OCI-LY7 (cell line): ENCODE results near the gene PET117.

Source experiments
- CTCF ChIP-seq: fragments of 200-600 bp; sonication (generic); conservative IDR thresholded peaks from 2 replicates; pipeline ENCODE4 v1.5.1; 2014; ENCODE audit warnings: mild to moderate bottlenecking, antibody characterized with exemption, low read length, moderate library complexity, mixed read lengths
- EZH2phosphoT487 ChIP-seq: fragments of 200-600 bp; sonication (generic); IDR thresholded peaks from 2 replicates; pipeline ENCODE4 v1.6.1; 2018; ENCODE audit warnings: low read depth, borderline replicate concordance, mild to moderate bottlenecking, mixed run types, antibody characterized with exemption, low read length, moderate library complexity, mixed read lengths

DNA sequence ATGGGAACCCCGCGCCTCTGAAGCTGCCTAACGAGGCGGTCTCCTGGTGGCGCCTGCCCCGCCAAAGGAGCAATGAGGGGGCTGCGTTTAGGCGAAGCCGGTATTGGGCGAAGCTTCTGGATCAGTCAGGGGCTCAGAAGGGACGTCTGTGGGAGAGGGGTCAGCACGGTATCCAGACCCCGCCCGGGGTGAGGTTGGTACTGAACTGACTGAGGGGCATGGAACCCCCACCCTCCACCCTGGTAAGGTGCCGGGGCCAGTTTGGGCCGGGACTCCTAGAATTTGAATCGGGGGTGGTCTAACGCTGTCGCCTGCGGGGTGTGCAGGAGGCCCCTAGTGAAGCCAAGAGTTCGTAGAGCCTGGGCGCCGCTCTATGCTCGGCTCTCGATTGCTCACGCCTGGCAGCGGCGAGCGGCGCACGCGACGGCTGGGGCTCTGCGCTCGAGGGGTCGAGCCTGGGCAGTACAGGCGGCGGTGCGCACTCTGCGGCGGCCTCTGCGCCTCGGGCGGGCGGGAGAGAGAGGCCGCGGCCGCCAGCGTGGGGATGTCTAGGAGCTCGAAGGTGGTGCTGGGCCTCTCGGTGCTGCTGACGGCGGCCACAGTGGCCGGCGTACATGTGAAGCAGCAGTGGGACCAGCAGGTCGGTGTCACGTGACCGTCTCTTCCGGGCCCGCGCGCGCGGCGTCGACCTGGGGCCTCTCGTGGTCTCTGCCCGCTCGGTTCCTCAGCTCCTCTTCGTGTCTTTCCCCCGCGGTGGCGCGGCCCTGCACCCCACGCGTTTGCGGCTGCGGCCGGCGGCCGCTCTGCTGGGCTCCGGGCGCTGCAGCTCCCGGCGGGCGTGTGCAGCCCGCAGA lies at the start of gene PET117, which contains the start of gene KAT14:
- TF ChIP-seq CTCF (no peak), EZH2phosphoT487 (no peak)
